Activated CD4-positive, alpha-beta T cell treated with anti-CD3 and anti-CD28 coated beads, Interleukin-10, Interleukin-2, amounts not matched to agents 100 ng/mL and 50 ng/mL, durations not matched to agents 16 hours and 8 hours (primary cell): ENCODE measurements around the gene CFAP410.
"Not testable (repeated sequence)": the region's sequence is repeated elsewhere in the genome, so short reads cannot be mapped to it uniquely, and the experiment has no call there.

Experiments used
- DNase-seq: peaks from one replicate; pipeline ENCODE4 v3.0.0-alpha.2; 2020

Gene CFAP410

DNA sequence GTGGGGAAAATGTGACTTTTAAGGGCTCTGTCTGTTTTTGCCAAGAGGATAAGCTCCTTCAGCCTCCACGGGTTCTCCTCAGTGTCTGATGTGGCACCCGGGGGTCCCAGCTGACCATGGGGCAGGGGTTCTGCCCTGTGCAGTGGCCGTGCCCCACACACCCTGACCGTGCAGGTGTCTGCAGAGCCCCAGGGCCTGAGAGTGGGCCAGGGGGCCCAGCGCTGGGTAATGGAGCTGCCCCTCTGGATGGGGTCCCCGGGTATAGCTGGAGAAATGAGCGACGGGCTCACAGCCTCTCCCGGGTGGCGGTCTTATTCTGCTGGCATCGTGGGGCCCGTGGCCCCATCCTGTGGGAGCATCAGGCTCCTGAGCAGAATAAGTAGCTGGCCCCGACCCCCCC is 42.3 kb downstream of the CFAP410 start:
- DNase-seq: no peak

- DNase-seq: no peak
Observed at GRCh38 chr21:44296103-44296519, 43.1 kb downstream of the CFAP410 start.

DNA sequence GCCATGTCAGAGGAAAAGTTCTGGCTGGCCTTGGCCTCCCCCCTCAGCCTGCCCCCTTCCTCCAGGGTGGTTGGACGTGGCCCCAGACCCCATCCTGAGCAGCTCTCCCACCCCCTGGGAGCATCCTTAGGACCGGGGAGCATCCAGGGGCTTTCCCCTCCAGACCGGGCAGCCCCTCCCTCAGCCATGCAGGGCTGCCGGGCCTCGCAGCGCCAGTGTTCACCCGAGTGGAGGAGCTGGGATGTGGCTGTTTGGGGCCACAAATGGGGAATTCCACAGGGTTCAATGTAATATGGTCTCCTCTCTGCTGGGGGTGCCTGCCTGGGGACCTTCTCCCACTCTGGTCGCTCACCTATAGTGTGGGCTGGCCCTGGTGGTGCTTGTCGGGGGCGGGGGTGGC is 43.5 kb downstream of the CFAP410 start:
- DNase-seq: no peak

DNA sequence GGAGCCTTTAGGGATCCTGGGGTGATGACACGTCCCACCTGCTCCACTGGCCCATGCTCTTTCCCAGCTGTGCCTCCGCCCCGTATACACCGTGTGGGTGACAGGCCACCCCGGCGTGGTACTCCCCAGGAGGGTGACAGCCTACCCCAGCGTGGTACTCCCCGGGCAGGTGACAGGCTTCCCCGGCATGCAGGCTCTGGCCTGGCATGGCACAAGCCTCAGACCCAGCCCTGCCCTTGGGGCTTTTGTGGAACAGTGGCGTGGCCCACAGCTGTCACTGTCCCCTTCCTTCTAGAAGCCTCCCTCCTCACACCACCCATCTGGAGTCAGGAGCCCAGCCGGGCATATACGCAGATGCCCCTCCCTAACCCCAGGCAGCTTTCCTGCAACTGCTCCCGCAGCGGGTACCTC is 44.0 kb downstream of the CFAP410 start:
- DNase-seq: no peak

- DNase-seq: no peak
Observed at GRCh38 chr21:44294391-44295162, 44.6 kb downstream of the CFAP410 start.

- DNase-seq: no peak
Observed at GRCh38 chr21:44293551-44294231, 45.5 kb downstream of the CFAP410 start.

GRCh38 chr21:44292812-44293195 is 46.4 kb downstream of the CFAP410 start:
- no peak for DNase-seq

DNA sequence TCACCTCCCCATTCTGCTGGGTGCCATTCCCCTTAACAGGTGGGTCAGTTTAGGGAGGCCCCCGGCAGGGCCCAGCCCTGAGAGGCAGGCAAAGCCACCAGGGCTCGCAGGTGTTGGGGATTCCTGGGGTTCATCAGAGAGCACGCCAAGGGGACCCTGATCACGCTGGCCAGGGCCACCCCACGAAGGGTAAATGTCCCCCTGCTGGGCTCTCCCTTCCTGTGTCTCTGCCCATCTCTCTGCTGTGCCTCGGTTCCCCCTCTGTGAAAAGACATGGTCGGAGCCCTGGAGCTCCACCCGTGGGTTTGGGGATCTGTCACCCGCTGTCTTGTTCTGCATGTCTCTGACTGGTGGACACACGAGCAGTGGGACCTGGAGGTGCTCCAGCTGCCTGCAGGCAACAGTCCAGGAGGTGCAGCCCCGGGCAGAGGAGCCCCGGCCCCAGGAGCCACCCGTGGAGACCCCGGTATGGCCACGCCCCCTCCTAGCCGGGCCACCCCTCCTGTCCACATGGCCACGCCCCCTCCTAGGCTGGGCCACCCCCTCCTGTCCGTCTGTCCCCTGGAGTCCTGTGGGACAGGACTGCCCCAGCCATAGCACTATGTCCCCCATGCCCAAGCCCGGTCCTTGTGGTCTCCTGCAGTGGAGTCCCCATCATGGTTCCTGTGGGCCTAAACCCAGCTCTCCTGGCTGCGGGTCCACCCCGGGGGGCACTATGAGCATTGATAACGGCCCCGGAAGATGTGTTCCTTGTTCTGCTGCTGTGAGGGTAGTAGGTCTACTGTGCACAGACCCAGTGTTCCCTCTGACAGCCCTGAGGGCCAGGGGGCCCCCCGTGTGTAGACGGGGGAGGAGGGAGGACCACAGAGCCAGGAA is 47.0 kb downstream of the CFAP410 start:
- DNase-seq: no peak

DNA sequence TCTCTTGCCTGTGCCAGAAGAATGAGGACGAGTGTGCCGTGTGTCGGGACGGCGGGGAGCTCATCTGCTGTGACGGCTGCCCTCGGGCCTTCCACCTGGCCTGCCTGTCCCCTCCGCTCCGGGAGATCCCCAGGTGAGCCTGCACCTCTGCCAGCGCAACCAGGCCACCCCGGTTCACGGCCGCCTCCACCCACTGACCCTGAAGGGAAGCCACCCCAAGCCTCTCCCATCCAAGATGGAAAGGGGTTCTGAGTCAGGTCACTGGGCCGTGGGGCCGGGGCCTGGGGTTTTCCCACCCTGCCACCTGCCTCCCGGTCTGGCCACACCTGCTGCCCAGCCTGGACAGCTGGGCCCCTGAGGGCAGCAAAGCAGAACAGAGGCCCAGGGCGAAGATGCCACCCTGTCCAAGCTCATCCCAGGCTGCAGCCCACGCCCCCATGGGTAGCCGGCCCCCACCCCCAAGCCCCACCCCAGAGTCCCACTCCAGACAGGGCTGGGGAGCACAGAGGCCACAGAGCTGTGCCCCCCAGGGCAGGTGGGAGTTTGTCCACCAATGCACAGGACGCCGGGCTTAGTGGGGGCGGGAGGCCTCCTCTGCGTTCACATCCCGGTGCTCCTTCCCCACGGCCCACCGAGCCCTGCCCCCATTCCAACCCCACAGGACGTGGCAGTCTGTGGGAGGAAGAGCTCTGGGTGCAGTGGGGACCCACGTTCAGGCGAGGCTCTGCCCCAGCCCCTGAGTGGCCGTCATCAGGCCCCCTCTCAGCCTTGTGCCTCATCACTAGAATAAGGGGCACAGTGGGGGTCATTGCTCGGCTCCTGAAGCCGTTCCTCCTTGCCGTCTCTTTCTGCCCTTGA is 47.9 kb downstream of the CFAP410 start:
- no peak for DNase-seq

- no peak for DNase-seq
Observed at GRCh38 chr21:44290327-44291077, 48.7 kb downstream of the CFAP410 start.

DNA sequence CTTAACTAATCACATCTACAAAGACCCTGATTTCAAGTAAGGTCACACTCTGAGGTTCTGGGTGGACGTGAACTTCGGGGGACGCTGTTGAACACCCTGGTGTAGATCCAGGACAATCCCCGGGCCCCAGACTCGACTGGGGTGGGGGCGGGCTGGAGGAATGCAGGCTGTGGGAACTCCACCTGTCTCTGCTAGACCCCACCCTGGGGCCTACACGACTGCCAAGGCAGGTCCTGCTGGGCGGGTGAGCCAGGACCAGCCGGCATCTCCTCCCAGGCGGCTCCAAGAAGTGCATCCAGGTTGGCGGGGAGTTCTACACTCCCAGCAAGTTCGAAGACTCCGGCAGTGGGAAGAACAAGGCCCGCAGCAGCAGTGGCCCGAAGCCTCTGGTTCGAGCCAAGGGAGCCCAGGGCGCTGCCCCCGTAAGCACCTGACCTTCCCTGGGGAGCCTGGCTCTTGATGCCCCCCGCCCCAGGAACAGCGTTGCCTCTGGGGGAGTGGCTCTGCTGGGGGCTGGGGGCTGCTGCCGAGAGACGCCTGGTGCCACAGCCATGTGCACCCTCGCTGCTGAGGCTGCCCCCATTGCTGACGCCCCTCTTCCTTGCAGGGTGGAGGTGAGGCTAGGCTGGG is 49.7 kb downstream of the CFAP410 start:
- DNase-seq: no peak

GRCh38 chr21:44288251-44289110 is 50.7 kb downstream of the CFAP410 start:
- no peak for DNase-seq

GRCh38 chr21:44286716-44287632 is 52.2 kb downstream of the CFAP410 start:
- no peak for DNase-seq

DNA sequence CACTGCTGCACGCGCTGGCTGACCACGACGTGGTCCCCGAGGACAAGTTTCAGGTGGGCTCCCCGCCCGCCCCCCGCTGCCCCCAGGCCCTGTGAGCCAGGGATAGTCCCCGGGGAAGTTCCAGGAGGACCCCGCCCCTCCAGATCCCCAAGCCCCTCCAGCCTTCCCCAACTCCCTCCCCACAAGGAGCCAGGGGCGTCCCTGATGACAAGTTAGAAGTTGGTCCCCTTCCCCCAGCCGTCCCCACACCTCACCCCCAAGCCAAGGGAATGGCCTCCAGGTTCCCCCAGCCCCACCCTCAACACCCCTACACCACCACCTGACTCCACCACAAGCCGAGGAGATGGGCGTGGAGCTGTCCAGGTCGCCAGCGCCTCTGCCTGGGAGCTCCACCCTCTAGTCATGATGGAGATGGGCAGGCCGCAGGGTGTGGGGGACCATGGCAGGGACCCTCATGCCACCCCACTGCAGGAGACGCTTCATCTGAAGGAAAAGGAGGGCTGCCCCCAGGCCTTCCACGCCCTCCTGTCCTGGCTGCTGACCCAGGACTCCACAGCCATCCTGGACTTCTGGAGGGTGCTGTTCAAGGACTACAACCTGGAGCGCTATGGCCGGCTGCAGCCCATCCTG is 53.0 kb downstream of the CFAP410 start:
- DNase-seq: no peak

- DNase-seq: no peak
Observed at GRCh38 chr21:44285138-44285992, 53.8 kb downstream of the CFAP410 start, which contains the start of gene AIRE. TSS of gene AIRE (plus strand) at chr21:44285876. CDS start at chr21:44286007, 131 bp downstream.

DNA sequence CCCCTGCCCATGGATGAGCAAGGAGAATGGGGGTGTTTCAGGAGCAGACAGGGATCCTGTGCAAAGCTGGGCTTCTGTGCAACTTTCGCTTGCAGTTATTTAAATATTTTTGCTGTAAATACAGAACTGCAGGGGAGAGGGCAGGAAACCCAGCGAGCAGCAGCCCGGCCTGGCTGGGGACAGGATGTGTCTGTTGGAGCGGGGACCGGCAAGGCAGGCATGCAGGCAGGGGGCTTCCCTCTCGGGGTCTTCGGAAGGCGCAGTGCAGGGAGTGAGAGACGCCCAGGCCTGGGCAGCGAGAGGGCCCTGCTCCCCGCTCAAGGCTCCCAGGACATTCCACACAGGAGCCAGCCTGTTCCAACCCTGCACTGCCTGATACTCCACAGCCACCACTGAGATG is 55.2 kb downstream of the CFAP410 start:
- no peak for DNase-seq

DNA sequence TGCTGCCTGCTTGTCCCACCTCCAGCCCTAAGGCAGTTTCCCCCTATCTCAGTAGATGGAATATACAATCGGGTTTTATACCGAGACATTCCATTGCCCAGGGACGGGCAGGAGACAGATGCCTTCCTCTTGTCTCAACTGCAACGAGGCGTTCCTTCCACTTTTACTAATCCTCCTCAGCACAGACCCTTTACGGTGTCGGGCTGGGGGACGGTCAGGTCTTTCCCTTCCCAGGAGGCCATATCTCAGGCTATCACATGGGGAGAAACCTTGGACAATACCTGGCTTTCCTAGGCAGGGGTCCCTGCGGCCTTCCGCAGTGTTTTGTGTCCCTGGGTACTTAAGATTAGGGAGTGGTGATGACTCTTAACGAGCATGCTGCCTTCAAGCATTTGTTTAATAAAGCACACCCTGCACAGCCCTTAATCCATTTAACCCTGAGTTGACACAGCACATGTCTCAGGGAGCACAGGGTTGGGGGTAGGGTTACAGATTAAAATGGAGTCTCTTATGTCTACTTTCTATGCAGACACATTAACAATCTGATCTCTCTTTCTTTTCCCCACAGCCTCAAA is 55.9 kb downstream of the CFAP410 start:
- DNase-seq: not testable (repeated sequence)
